T-helper 2 cell treated with Interferon-gamma antibody and Interleukin-4, amounts not matched to agents 100 ng/mL and 5 ng/mL, for 36 hours (primary cell): Measurements from ENCODE around the gene GDA. TPM values are rescaled to one million over a fixed set of nuclear protein-coding genes. Genes with fewer than 3 reads are reported as not detected.
"Not testable (repeated sequence)": the region's sequence is repeated elsewhere in the genome, so short reads cannot be mapped to it uniquely, and the experiment has no call there.

Experiments
- intact Hi-C: fragments of 100-400 bp; cut with micrococcal nuclease; formaldehyde crosslinking; loops from one replicate; pipeline ENCODE4 v1.15.1; 2023
- total RNA-seq: library from RNA; stranded (reverse); gene quantifications from 2 replicates; pipeline ENCODE4 v1.2.3, GENCODE V29; 2022

GDA gene
- total RNA-seq, 1 donor from 2014 or later, result not detected

DNA sequence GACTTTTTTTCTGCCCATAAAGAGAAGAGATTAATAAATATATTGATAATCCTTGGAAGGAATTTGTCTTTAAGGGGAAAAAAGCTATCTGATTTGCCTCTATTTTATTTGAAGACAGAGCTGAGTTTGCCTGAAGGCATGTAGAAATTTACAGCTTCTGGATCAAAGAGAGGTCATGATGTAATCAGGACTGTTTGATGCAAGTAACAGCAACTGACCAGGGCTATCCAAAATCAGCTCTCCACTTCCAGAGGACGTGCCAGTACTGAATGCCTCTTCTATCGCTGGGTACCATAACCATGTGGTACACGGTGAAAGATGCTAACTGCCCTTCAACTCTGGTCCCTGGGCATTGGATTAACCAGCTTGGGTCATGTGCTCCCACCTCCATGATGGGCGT, 125.2 kb downstream of the GDA start:
- intact Hi-C loops, result no loop called here

GRCh38 chr9:72274916-72275315, 125.7 kb downstream of the GDA start:
- intact Hi-C loops, result no loop called here

DNA sequence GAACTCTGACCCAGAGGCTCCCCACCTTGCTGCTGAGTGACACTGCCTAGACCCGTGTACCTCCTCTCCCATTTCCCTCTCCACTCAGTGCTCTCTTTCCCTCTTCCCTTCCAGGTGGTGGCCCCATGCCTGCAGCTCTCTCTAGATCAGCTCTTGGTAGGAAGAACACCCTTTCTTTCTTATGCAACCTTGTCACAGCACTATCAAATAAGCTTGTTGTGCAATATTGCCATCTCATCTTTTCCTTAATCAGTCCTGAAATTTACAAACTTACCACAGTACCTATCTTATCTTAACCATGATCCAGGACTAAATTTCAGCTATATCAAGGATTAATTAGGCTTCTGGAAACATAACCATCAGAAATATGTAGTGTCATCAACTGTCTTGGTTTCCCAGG, 127.2 kb downstream of the GDA start:
- intact Hi-C loops, result no loop called here

DNA sequence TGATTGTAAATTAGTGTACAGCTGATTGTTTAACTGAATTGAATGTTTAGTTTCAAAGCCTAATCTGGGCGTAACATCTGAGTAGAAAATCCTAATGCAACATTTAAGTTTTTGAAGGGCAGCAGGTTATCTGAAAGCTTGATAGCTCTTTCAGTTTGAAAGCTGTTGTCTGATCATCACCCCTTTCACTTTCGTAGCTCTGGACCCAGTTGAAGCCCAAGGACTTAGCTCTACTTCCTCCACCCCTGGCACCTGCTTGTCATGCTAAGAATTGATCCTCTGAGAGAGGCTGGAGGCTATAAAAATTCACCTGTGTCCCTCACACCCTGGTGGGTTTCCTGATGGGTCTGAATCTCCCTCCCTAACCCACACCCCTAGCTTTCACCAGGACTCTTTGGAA, 129.7 kb downstream of the GDA start:
- intact Hi-C loops, result no loop called here

DNA sequence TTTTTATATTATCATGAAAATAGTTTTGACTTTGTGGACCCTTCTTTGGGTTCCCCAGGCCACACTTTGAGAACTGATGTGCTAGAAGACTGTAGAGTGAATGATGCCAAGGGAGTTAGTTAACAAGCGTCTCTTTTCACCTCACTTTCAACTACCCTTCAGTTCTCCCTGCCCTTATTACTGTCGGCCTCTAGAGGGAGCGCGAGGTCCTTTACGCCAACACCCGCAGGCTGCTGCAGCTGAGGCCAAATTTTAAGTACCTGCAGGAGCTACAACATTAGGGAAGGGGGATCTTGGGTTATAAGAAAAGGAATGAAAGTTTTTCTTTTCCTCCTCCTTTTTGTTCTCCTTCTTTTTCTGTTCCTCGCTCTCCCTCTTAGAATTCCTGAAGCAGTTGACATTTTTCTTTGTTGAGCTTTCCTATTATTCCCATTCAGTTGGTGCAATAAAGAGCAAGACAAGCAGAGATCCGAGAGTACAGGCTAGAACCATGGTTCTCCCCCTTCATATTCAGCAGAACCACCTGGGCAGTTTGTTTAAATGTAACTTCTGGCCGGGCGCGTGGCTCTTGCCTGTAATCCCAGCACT, 131.8 kb downstream of the GDA start:
- intact Hi-C loops, result loop anchor here (1.0 kb wide), 4 partner anchors 311 to 801 kb away; no protein-coding TSS in a partner anchor

DNA sequence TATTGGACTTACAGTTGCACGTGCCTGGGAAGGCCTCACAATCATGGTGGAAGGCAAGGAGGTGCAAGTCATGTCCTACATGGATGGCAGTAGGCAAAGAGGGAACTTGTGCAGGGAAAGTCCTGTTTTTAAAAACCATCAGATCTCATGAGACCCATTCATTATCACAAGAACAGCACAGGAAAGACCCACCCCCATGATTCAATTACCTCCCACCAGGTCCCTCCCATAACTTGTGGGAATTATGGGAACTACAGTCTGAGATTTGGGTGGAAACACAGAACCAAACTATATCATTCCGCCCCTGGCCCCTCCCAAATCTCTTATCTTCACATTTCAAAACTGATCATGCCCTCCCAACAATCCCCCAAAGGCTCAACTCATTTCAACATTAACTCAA, 140.2 kb downstream of the GDA start:
- intact Hi-C loops, result no loop called here

DNA sequence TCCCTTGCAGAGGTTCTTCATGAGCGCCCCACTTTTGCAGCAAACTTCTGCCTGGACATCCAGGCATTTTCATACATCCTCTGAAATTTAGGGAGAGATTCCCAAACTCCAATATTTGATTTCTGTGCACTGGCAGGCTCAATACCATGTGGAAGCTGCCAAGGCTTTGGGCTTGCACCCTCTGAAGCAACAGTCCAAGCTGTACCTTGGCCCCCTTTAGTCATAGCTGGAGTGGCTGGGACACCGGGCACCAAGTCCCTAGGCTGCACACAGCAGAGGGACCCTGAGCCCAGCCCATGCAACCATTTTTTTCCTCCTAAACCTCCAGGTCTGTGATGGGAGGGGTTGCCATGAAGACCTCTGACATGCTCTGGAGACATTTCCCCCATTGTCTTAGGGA, 141.1 kb downstream of the GDA start:
- intact Hi-C loops, result no loop called here

DNA sequence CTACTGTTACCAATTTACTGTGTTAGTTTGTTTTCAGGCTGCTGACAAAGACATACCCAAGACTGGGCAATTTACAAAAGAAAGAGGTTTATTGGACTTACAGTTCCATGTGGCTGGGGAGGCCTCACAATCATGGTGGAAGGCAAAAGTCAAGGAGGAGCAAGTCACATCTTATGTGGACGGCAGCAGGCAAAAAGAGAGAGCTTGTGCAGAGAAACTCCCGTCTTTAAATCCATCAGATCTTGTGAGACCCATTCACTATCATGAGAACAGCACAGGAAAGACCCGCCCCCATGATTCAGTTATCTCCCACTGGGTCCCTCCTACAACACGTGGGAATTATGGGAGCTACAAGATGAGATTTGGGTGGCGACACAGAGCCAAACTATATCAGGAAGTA, 142.3 kb downstream of the GDA start:
- intact Hi-C loops, result not testable (repeated sequence)

GRCh38 chr9:72292256-72292682, 143.0 kb downstream of the GDA start:
- intact Hi-C loops, result loop anchor here (1.0 kb wide), 1 partner anchor 300 kb away; no protein-coding TSS in a partner anchor

DNA sequence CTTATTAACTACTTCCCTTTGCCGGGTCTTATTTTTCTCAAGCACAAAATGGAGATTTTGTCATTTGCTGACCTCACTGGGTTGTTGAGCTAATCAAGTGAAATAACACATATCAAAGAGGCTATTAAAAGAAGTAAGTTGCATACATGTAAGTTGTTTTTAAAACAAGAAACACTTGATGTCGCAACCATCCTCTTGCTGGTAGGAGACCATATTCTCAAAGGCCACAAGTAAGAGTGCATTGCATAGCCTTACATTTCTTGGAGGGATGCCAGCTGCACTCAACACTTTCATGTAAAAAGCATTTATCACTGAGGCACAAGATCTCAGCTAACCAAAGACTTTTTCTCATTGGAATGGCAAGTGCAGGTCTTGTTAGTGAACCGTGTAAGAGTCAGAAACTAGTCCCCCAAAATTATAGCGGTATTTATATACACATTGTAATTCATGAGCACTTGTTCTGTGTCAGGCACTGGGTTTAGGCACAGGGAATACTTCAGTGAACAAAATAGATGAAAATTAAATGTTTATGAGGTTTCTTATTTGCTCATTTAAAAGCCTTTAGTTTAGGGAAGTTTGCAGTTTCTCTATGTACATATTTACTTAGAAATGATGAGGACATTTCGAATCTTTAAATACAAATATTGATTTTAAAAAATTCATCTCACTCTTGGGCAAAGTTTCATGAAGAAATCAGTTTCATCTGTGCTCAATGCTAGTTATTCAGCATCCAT, 143.8 kb downstream of the GDA start:
- intact Hi-C loops, result loop anchor here (1.0 kb wide), 1 partner anchor 299 kb away; no protein-coding TSS in a partner anchor

DNA sequence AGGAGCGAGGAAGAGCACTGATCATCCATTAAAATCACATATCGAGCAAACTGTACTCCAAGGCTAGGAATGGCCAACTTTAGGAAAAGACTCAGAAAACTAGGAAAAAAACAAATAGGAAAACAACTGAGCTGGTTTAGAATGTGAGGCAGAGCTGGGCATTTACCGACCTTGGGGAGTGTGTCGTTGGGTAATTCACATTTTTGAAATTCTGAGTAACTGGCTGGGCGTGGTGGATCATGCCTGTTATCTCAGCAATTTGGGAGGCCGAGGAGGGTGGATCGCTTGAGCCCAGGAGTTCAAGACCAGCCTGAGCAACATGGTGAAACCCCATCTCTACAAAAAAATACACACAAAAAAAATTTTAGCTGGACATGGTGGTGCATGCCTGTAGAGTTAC, 145.7 kb downstream of the GDA start:
- intact Hi-C loops, result no loop called here

DNA sequence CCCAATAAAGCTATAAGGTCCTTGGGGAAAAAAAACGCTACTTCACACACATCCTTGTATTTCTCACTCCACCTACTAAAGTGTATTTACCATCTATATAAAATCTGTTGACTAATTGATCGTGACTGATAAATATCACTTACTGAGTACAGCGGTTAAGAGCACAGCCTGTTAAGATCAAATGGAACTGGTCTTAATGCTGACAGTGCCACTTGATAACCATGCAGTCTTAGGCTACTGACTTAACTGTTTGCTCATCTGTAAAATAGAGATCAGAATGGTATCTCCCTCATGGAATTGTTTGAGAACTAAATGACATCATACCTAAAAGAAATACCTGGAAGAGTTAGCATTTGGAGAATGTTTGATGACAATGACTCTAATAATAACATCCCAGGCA, 148.3 kb downstream of the GDA start:
- intact Hi-C loops, result no loop called here

DNA sequence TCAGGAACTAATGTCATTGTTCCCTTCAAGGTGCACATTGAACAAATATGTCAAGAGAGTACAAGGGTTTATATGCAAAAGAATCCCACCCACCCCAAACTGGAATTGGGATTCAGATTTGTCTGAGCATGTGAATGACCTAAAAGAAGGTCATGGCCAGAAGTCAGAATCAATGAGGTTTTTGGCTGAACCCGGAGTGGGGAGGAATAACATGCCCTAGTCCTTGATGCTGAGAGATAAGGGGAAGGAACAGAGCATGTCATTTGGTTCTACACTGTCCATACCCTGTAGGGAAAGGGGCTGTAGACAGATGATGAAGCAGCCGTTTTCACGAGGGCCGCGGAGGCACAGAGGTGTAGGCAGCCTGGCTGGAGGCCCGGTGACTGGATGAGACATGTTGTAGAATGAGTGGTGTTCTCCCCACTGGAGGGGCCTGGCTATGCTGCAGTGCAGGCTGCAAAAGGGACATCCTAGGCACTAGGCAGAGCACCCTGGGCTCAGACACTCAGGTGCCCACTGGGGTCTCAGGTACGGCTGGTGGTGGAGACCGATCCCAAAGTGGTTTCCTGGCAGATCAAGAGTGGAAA, 149.9 kb downstream of the GDA start:
- intact Hi-C loops, result no loop called here

- intact Hi-C loops, result no loop called here
These were observed 151.6 kb downstream of the GDA start for GRCh38 chr9:72300873-72301272.

Other genes with a start within 250 kb of the GDA start
- 25.3 and 28.7 TPM in 2 replicates for gene ABHD17B, start 238.2 kb upstream of the GDA start, total RNA-seq
- gene C9orf85, start 237.8 kb upstream of the GDA start, total RNA-seq, result 11.0 and 12.8 TPM in 2 replicates
- gene C9orf57, start 88.8 kb upstream of the GDA start, total RNA-seq, result not detected in 2 replicates
- gene ZFAND5, start 215.8 kb downstream of the GDA start, total RNA-seq, result 75.2 and 84.4 TPM in 2 replicates